NCI-H2171 (cell line): ENCODE data around the gene ARMC6.

Experiments
- DNase-seq: peaks from one replicate; lab custom pipeline; 2025; lab: John Stamatoyannopoulos, UW

The ARMC6 gene

GRCh38 chr19:19033426-19034203 lies at the start of gene ARMC6, which contains the start of gene SUGP2:
TSS of gene ARMC6 (plus strand) at chr19:19033603. CDS start at chr19:19034210, 607 bp downstream.
TSS of gene SUGP2 (minus strand) at chr19:19033517. CDS start at chr19:19031071, 2,446 bp downstream.
- peak; percentile 89 for DNase-seq

DNA sequence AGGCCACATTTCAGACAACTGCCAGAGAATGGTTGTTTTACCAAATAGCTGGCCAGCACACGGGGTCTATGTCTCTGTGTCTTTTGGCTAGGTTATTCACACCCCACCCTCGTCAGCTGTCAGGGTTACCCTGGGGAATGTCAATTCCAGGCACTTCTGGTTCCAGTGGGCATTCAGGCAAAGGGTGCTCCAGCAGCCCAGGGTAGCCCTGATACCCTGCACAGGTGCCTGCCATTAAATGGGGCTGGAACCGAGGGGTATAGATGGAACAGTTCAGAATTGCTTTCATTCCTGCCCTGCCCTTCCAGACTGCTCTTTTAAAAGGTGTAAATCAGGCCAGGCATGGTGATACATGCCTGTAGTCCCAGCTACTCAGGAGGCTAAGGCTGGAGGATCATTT lies 49.2 kb upstream of the ARMC6 start:
- DNase-seq: no peak

GRCh38 chr19:18985257-18985656 lies 48.1 kb upstream of the ARMC6 start:
- DNase-seq: no peak

- DNase-seq: no peak
These were observed 45.9 kb upstream of the ARMC6 start for GRCh38 chr19:18987456-18987855.

DNA sequence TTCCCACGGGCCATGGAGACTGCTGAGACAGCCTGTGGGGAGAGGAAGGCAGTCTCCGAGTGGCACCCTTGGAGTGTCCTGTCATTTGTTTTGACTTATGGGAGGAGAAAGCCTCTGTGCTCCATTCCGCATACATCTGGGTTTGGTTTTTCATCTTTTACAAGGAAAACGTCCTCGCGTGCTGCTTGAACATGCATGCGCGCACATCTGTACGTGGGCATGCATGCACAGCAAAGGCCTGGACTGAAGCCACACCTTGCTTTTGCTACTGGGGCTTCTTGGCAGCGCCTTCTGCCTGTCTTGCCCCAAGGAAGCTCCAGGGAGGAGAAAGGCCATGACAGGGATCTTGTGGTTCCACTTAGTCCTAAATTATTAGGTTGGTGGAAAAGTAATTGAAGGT lies 44.1 kb upstream of the ARMC6 start:
- no peak for DNase-seq

GRCh38 chr19:18990128-18990708 lies 43.2 kb upstream of the ARMC6 start:
- DNase-seq: no peak

DNA sequence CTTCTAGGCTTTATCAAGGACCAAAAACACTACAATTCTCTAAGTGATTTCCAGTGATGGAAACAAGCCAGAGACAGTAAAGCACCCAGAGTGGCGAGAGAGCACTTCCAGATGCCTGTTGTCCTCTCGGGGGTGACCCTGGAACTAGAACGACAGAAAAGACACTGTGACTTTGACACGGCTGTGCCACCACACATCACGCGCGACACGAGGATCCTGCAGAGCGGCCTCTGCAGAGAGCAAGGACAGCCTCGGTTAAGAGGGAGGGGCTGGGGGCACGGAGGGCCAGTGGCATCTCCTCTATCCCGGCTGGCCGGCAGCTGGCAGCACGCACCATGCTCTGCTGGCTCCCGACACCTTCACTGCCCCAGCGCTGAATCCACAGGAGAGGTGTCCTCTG lies 42.4 kb upstream of the ARMC6 start:
- DNase-seq: no peak

DNA sequence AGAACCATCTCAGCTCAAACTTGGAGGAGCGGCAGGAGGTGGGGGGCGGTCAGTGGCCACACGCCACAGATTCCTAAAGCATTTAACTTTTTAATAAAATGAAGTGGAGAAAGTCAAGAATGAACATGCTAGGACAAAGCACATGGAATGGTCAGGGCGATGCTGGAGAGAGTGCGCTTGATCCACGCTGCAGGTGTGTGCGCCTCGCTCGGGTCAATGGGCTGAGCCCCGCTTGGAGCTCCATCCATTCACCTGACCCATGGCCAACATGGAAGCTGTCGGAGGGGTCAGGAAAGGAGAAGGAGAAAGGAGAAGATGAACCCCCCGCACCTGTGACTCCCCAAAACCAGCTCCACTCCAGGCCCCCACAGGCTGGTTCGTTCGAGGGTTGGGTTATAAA lies 41.9 kb upstream of the ARMC6 start:
- no peak for DNase-seq

DNA sequence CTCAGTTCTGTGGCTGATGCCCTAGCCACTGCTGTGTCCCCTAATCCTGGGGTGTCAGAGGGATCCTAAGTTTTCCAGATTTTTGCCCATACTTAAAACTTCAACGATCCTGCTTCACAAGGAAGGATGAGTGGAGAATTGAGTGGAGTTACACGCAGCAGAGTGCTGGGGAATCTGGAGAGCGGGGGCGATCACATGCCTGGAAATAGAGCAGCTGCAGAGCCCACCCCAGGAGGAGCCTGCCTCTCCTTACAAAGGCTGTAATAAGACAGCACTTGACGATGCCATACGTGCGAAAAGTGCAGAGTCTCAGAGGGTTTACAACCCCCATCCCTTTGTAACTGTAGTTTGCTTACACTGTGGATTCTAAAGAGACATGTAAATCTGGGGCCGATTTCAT lies 40.7 kb upstream of the ARMC6 start:
- no peak for DNase-seq

DNA sequence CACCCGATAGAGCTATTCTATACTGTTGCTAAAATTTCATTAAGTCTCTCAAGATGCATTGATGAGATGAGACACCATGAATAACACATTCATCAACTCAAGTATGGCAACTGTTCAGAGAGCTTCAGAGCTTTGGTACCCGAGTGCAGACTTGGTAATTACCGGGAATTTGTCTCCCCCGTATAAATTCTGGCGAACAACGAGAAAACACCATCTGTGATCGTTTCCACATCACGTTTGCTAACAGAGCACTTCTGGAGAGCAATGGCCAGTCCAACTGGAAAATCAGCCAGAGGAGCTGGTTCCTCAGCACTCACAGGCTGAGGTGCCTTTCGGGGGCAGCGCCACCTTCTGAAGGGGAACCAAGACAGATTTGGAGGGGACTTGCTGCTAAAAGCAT lies 40.3 kb upstream of the ARMC6 start:
- no peak for DNase-seq

DNA sequence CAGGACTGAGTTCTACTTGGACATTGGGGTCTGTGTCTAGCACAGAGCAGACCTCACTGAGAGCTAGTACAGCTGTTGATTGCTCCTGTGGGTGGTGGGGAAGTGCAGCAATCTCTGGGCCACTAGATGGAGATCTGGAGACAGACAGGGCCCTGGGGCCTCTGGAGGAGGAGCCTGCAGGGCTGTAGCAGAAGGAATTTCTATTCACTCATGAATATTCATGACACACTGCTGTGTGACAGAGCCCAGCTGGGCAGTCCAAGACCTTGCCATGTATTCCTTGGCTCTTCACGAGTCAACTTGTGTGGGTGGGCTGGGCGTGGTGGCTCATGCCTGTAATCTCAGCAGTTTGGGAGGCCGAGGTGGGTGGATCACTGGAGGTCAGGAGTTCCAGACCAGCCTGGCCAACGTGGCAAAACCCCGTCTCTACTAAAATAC lies 37.6 kb upstream of the ARMC6 start:
- DNase-seq: peak; percentile 7

DNA sequence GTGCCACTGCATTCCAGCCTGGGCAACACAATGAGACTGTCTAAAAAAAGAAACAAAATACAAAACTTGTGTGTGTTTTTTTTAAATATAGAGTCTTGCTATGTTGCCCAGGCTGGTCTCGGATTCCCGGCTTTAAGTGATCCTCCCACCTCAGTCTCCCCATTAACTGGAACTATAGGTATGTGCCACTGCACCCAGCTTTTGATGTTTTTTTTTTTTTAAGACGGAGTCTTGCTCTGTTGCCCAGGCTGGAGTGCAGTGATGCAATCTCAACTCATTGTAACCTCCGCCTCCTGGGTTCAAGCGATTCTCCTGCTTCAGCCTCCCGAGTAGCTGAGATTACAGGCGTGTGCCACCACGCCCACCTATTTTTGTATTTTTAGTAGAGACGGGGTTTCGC lies 37.1 kb upstream of the ARMC6 start:
- no peak for DNase-seq

DNA sequence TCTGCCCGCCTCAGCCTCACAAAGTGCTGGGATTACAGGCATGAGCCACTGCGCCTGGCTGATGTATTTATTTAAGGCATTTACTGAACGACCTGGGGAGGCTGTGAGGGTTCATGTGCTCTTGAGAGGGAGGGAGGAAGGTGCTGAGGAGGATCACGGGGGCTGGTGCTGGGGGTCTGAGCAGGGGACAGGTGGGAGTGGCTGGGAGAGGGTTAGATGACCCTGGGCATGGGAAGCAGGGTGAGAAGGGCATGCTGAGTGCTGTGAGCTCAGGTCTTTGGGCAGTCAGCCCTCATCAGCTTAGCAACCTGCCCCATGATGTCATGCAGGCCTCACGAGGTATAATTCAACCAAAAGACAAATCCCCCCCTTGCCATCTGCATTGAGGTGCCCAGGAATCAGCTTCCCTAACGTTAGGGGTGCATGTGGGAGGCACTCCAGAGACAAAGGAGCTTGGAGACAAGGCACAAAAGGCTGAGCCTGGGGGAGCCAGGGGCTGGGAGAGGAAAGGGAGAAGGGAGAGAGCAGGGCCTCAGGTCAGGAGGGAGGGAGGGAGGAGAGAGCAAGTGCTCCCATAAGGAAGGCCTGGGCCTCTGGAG lies 36.5 kb upstream of the ARMC6 start:
- no peak for DNase-seq

DNA sequence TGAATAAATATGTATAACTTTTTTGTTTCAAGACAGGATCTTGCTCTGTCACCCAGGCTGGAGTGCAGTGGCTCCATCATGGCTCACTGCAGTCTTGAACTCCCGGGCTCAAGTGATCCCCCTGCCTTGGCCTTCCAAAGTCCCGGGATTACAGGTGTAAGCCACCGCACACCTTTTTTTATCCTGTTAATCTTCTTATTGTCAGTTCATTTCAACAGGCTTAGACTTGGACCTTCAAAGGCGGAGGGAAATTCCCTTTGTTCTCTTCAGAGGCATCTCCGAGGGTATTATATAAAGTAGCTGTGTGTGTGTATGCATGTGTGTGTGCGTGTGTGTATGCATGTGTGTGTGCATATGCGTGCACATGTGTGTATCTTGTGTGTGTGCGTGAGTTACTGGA lies 35.1 kb upstream of the ARMC6 start:
- DNase-seq: no peak

DNA sequence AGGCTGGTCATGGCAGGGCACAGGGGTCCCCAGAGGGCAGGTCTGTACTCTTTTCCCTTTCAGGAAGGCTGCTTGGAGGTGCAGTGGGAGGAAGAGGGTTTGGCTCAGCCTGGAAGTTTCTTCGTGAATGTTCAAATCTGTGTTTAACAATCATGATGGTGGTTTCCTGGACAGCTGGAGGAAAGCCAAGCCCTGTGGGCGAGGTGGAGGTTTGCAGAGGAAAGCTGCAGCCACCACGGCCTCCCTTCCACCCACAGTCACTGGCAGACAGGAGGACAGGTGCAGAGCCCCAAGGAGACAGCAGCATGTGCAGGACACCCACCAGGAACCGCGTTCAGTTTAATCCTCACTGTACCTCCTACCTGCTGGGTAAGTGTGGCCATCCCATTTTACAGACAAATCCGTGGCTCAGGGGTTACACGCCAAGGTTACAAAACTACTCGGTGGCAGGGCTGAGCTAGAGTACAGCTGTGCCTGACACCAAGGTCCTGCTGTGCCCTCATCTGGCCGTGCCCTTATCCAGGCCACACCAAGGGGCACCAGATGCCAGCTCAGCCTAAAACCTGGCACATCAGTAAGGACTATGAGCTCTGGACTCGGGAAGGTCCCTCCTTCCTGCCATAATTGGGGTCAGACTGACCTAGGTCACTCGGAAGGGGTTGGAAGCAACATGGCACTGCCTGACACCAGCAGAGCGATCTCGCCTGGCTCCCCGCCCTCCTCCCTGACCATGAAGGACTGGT lies 34.2 kb upstream of the ARMC6 start:
- no peak for DNase-seq

GRCh38 chr19:18999896-19000620 lies 33.3 kb upstream of the ARMC6 start:
- no peak for DNase-seq

DNA sequence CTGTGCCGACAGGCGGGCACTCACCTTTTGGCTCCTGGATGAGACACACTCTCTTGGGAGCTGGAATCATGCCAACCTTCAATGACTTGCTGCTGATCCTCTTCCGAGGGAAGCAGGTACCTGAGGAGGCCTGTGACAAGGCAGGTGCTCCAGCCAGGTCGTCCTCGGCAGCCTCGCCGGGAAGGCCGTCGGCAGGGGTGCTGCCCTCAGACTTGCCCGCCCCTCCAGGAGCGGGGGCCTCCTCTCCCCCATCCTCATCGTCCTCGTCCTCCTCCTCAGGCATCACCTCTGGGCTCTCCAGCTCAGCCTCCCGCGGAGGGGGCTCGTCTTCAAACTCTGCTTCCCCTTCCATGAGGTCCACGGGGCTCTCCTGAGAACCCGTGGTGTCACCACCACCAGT lies 29.3 kb upstream of the ARMC6 start:
- no peak for DNase-seq

GRCh38 chr19:19006213-19006612 lies 27.2 kb upstream of the ARMC6 start:
- DNase-seq: no peak

DNA sequence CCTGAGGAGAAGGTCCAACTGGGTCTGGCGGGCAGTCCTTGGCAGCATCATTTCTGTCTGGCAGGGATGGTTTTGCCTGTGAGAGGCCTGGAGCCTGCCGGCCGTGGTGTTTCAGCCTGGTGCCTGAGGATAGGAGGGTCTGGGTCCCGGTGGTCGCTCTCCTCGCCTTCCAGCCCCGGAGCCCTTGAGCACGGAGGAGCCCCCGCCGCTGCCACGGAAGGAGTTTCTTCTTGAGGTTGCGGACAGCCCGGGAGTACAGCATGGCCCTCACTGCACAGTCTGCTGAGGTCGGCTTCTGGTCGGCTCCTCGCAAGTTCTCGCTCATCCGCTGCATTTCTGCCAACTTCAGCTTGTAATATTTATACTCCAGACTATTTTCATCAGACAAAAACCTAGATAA lies 23.5 kb upstream of the ARMC6 start:
- DNase-seq: no peak

- DNase-seq: no peak
These were observed 22.9 kb upstream of the ARMC6 start for GRCh38 chr19:19010551-19010950.

- DNase-seq: no peak
These were observed 12.3 kb upstream of the ARMC6 start for GRCh38 chr19:19021115-19021514.

- no peak for DNase-seq
These were observed 10.9 kb upstream of the ARMC6 start for GRCh38 chr19:19022380-19022961.
